GM18861 (cell line): ENCODE measurements around the gene ECSIT.

Experiments used
- ATAC-seq: cut with Tn5 transposase; IDR thresholded peaks from one replicate; pipeline ENCODE4 v1.9.1; 2021; ENCODE audit not compliant: unreplicated experiment

ECSIT gene

DNA sequence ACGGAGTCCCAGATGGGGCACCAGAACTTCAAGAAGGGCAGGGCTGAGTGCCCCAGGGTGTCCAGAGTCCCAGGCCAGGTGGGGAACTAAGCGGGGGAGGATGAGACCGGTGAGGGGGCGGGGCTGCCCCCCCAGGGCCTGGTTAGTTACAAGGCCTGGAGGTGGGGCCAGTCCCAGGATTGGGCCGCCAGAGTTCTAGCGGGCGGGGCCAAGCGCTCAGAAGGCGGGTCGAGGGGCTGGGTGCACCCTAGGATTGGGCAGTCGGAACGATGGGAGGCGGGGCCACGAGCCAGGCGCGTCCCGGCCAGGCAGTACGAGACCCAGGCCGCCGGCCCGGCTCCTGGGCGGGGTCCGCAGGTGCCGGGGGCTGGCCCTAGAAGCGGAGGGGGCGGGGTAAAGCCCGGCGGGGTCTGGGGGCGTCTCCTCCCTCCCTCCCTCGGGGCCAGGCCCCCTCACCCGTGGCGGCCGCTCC, 23.9 kb downstream of the ECSIT start:
- ATAC-seq: peak; percentile 79

DNA sequence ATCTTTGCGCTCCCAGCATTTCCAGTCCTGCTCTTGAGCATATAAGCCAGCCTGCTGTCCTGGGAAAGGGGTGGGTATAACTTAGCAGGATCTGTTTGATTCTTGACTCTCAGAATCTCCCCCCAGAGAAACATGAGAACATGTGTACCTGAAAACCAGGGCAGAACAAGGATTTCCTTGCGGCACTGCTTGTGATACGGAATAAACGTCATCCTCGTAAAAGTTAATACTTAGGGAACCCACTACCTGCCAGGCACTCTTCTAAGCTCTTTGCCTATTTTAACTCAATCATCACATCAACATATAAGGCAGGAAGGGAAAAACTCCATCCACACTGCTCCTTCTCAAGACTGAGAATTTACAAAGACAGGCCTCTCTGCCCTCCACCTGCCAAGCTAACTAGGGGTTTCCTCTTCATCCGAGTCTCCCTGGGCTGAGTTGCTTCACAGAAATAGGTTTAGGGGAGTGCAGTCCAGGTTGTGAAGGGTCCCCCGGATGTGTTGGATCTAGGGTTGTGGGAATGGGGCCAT, 24.4 kb downstream of the ECSIT start:
- ATAC-seq: no peak

DNA sequence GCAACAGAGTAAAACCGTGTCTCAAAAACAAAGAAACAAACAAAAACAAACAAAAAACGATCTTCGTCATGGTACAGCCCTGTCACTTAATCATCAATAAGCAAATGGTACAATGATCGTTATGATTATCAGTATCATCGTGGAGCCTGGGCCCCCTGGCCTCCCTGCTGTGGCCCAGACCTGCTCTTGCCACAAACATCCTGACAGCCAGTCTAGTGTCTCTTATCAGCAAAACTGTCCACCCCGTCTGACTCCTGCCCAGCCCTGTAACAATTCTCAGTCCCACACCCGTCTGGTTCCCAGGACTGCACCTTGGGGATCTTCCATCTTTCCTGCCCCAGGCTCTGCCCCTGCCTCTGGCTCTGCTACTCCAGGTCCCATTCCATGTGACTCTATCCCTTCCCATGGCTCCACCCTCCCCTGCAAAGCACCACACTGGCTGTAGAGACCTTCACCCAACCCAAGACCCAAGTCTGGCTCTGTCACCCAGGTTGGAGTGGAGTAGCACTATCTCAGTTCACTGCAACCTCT, 29.0 kb downstream of the ECSIT start:
- no peak for ATAC-seq

DNA sequence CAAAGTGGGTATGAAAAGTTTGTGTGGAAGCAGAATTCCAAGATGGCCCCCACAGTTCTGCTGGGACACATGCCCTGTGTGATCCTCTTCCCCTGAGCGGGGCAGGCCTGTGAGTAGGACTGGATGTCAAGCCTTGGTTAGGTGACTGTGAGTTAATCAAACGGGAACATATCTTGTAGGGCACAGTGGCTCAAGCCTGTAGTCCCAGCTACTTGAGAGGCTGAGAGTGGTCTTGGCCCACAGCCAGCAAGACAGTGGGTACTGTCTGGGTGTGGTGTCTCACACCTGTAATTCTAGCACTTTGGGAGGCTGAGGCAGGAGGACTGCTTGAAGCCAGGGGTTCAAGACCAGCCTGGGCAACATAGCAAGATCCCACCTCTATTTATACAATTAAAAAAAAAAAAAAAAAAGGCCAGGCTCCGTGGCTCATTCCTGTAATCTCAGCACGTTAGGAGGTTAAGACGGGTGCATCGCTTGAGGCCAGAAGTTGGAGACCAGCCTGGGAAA, 29.7 kb downstream of the ECSIT start:
- no peak for ATAC-seq

DNA sequence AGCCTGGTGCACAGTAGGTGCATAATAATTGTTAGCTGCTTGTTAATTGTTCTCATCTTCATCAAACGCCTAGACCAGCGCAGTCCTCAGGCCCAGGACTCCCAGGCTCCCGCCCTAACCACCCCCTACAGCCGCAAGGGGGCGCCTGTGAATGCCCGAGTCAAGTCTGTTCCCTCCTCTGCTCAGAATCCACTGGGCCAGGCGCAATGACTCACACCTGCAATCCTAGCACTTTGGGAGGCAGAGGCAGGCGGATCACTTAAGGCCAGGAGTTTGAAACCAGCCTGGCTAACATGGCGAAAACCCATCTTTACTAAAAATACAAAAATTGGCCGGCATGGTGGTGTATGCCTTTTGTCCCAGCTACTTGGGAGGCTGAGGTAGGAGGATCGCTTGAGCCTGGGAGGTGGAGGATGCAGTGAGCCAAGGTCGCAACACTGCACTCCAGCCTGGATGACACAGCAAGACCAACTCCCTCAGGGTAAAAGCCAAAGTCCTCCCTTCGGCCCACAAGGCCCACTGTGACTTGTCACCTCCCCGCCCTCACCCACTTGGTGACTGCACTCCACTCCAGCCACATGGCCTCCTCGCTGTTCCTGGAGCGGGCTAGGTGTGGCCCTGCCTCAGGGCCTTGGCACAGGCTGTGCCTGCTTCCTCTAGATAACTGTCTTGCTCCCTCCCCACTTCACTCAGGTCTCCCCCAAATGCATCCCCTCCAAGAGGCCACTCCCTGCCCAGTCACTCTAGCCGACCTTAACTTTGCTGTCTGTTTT, 32.4 kb downstream of the ECSIT start:
- no peak for ATAC-seq

DNA sequence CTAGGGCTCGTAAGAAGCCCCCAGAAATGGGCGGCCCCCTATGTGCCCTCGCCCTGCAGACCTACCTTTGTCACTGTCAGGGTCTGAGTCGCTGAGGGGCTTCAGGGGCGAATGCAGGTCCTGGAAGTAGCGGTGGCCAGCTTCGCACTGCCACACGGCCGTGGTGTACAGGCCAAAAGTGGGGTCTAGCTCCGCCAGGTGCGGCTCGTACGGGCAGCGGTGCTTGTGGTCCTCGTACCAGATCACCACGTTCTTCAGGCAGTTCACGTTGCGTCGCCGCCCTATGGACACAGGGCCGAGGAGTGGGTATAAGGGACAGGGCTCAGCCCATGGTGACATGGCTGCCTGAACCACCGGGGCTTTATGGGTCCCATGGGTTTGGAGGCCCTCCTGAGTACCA, 33.0 kb downstream of the ECSIT start:
- ATAC-seq: no peak

DNA sequence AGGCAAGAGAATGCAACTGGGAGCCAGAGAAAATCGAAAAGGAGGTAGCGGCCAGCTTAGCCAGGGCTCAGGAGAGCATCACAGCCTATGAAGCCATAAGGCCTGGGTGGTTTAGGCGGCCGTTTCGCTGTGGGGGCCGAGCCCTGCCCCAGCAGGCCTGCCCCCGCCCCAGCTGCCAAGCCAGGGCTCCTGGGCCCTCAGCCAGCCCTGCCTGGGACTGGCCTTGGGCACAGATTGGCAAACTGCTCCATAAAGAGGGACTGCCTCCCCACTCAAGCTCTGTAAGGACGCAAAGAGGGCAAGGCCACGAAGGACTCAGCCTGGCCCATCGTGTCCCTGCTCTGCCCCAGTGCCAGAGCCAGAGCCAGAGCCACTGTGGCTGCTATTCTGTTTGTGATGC, 33.5 kb downstream of the ECSIT start:
- no peak for ATAC-seq

DNA sequence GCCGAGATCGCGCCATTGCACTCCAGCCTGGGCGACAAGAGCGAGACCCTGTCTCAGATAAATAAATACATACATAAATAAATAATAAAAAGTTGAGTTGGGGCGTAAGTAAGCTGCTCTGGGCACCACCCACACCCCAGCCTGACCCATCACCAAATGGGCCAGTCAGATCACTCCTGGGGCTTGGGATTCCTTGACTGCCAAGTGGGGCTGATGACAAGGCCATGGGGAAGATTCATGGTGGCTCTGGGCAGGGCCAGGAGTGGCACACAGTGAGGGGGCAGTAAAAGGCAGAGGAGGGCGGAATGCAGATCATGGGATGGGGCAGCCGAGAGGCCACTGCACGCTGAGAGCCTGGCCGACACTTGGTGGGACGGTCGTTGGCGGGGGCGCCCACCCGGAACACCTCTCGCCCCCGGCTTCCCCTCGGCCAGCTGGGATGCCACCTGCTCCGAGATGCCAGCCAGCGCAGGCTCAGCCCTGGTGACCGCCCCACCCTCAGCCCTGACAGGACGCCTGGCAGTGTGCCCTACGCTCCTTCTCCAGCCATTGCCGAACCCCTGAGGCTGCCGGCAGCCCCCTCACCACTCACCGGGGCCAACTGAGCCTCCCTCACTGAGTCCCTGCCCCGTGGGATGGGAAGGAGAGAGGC, 34.2 kb downstream of the ECSIT start:
- ATAC-seq: no peak

DNA sequence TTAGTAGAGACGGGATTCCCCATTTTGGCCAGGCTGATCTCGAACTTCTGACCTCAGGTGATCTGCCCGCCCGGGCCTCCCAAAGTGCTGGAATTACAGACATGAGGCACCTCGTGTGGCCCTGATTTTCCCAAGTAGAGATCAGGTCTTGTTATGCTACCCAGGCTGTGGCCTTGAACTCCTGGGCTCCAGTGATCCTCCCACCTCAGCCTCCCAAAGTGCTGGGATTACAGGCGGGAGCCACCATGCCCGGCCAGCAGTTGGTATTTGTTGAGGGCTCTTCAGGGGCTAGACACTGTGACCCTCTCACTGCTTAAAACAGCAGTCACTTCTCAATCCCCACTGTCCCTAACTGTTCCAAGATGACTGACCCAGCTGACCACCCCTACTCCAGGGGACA, 39.6 kb downstream of the ECSIT start:
- ATAC-seq: no peak

DNA sequence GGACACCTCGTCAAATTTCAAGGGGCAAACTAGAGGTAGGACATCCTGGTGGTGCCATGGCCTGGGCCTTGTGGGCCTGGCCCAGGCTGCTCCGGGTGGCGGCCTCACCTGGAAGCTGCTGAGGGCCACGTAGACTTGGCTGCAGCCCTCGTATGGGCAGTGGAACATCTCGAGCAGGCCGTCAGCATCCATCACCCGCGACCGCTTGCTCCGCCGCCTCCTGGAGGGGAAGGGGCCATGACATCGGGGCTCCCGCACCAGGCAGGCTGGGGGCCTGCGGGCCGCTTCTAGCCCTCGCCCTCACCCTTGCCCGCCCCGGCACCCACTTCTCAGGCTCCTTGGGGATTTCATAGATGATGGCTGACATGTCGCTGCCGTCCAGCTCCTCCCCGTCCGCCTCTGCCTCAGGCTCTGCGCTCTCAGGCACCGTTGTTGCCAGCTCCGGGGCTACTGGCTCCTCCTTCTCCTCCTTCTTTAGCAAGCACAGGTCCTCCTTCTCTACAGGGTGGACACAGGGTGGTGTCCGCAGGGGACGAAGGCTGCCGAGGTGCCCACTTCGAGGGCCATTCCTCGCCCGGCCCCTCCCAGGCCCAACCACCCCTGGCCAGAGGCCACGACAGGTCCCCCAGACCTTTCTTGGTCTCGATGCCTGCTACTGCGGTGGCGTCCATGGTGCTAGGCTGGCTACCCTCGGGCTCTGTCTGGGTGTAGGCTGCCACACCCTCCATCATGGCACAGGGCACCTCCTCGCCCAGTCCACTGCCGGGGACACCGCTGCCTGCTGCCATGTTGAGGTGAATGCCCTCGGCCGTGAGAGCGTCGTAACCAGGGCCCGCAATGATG, 42.1 kb downstream of the ECSIT start:
- no peak for ATAC-seq

DNA sequence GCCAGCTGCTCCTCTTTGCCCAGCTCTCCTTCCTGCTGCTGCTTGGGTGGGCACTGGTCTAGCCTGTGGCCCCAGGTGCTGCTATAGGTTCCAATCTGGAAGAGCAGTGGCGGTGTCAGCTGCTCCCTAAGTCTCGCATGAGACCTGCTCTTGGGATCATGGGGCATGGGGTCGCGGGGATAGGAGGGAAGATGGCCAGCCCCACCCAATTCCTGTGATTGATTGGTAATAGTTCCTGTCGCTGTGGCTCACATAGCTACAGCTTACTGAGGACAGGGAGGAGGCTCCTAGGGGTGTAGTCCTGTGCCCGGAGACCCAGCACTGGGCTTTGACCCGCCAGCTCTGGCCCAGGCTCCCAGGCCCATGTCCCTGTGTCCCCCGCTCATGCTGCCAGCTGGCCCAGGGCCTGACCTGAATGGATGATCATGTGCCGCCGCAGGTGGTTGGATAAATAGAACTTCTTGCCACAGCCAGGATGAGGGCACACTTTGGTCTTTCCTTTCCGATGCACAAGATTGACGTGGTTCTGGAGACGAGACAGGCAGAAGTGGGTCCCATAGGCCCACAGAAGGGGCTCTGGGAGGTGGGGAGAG, 43.6 kb downstream of the ECSIT start:
- ATAC-seq: no peak

DNA sequence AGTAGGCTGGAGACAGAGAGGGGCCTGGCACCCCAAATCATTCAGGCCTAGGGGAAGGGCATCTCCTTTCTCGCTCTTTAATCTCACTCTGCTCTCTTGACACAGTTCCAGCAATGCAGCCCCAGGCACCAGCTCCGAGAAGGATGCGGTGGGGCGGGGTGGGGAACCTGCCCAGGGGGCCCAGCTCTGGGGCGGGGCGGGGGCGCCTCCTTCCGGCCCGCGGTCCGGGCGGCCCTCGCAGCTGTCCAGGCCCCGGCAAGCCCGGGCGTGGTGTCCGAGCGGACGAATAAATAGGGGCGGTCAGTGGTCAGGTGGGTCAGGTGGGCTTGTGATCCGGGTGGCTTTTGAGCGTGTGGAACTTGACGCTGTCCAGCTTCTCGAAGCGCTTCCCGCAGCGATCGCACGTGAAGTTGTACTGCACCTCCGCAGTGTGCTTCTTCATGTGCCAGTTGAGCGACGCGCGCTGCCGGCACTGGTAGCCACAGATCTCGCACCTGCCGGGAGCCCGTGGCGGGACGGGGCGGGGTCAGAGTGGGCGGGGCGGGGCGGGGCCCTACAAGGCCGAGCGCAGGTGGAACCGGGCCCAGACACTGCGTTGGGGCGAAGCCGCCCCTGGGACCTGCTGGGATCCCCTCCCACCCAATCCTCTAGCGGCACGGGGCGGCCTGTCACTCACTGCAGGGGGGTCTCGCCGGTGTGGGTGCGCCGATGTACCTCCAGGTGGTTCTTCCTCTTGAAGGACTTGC, 45.4 kb downstream of the ECSIT start:
- no peak for ATAC-seq

DNA sequence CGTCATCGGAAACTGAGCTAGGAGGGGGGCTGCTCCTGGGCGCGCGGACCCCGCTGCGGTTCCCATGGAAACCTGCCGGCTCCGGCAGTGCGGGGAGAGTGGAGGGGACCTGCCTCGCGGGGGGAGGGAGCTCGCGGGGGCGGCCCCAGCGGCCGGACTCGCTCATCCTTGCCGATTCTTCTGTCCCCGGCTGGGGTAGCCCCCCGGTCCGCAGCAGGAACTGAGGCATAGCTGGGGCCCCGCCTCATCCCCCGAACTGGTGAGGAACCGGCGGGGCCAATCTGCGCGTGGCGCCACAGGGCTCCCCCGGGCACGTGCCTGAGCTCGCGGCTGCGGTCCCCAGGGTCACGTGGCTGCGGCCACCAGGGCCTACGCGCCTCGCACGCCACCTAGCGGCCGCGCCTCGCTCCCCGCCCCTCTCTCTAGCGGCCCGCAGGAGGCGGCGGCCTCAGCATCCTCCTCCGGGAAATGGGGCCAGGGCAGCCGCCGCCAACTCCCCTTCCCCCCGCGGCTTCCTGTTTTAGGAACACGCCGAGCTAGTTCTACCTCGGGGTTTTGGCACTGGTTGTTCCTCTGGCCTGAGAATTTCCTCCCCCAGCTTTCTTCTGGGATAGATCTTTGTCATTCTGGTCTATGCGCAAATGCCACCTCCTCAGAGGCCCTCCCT, 46.4 kb downstream of the ECSIT start:
- peak; percentile 51 for ATAC-seq

DNA sequence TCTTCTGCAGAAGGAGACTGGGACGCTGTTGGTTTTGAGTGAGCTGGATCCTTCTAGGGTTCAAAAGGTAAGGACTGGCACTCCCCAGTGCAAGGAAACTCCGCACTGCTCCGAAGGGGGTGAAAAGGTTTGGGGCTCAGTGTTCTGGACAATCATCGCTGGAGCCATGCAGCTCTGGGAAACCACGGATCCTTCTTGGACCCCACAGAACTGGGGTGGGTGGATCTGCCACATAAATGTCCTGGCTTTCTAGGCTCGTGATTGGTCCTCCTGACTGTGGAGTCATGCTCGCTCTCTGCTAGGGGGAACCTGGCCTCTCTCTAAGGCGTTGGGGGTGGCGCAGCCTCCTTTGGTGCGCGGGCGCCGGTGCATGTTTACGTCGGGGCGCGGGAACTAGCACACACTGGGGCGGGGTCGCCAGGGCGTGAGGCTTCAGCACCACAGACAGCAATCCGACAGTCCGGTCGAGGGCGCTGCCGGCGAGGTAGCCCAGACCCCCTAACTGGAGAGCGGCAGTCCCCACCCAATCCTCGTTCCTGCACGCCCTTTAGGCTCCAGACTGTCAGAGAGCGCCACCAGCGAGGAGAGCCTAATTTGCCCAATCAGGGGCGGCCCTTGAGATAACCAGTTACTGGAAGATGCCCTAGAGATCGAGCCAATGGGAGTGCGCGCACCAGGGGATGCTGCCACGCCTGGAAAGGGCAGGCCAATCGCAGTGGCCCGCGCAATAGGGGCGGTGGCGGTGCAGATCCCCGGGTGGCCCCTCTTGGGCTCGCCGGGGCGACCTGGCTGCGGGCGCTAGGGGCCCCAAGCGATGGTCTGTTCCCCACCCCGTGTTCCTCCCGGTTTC, 47.2 kb downstream of the ECSIT start:
- ATAC-seq: peak; percentile 63

DNA sequence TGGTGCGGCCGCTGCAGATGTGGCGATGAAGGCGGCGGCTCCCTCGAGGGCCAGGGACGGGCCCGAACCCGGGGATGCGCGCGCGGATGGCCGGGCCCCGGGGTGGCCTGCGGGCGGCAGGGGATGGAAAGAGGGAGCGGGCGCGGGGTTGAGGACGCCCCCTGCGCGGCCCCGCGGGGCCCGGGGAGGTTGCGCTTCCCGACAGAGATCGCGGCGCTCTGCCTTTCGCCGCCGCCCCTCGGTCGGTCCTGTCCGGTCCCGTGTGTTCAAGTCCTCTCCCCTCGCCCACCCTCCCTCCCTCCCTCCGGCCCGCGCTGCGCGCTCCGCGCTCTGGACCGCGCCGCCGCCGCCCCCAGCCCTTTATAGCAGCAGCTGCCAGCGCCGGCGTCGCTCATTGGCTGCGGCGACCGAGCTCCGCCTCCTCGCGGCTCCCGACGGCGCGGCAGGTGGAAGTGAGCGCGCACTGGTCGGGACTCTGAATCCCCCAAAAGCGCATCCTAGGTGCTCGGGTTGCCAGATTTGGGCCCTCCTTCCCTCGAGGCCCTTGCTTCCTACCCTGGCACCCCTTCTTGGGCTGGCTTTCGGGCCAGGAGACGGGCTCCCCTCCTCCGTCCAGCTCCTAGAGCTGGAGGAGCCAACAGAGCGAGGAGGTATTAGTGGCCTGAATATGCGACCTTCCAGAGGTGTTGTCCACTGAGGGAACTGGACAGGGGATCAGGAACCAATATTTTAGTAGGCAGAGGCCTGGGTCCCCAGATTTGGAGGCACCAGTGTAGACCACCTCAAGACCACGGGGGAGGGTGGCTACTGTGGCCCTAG, 48.0 kb downstream of the ECSIT start, which contains the start of gene ELAVL3:
ELAVL3 (minus strand) TSS at position 332 of the 819 bp plus-strand sequence. CDS start 438 bp downstream, outside the sequence.
- ATAC-seq: no peak

DNA sequence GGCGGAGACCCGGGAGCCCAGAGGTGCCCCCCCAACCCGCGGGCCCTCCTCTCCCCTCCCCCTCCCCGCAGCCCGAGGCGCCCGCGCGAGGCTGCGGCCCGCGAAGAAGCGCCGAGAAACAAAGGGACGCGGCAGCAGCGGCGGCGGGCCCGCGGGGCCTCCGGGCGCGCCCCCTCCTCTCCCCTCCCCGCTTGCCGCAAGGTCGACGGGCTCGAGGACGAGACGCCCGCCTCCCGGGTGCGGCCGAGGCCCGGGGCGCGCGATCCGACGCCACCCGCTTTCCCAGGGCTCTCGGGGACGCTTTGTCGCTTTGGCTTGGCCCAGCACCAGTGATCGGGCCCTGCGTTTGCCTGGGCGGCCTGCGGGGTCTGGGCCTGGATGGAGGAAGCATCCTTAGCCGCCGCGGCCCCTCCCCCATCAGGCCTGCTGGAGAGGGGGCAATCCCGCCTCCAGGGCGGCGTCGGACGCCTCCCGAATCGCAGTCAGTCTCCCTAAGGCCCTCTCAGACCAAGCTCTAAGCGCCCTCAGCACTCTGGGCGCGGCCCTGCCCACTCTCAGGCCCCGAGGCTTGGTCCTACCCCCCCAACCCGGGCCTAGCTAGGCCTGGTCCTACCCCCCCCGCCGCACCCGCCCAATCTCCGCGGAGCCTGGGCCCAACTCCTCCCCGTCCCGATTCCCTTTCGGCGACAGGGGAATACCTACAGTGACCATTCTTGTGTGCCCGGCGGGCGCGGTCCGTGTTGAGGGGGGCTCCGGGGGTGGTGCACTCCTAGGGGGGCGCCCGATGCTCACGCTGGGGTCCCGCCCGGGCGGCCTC, 48.8 kb downstream of the ECSIT start:
- no peak for ATAC-seq
